Mucosa of descending colon (tissue), 3 donors: ENCODE results near the gene ADAM30. TPM values are rescaled to one million over a fixed set of nuclear protein-coding genes. Genes with fewer than 3 reads are reported as not detected.

Experiments used
- ATAC-seq: fragments of 200-7000 bp; cut with Tn5 transposase; one replicate; pipeline ENCODE4 v1.9.1; 2020; ENCODE audit warnings: mild to moderate bottlenecking, moderate library complexity
- DNase-seq, 3 donors: peaks; one replicate each; pipeline ENCODE4 v3.0.0-alpha.2; 2020
- H3K36me3 ChIP-seq: fragments of 200-600 bp; one replicate; pipeline ENCODE4 v1.8.0; 2021; ENCODE audit warnings: low read depth, mild to moderate bottlenecking
- H3K4me1 ChIP-seq: fragments of 200-600 bp; one replicate; pipeline ENCODE4 v1.8.0; 2021; ENCODE audit warnings: low read depth, mild to moderate bottlenecking
- H3K4me3 ChIP-seq: fragments of 200-600 bp; one replicate; pipeline ENCODE4 v1.8.0; 2021; ENCODE audit warnings: mild to moderate bottlenecking
- H3K9me3 ChIP-seq: fragments of 200-600 bp; one replicate; pipeline ENCODE4 v1.8.0; 2021; ENCODE audit warnings: mild to moderate bottlenecking
- intact Hi-C, 2 donors: fragments of 100-400 bp; cut with DNase I in 1 of 2; cut with micrococcal nuclease in 1 of 2; formaldehyde crosslinking; loops; one replicate each; pipeline versions ENCODE4 v1.11.0 to v1.11.1; 2022; cut with DNase I, micrococcal nuclease
- long read RNA-seq, 2 donors: library from polyadenylated mRNA; unstranded; transcript quantifications; one replicate each; pipeline ENCODE4 v2.0.0, GENCODE V29; 2019 to 2021
- total RNA-seq, 3 donors: library from RNA; stranded (reverse); fragmentation: NEBNext Ultra II Directional in 2 of 3; extraction: Animal tissue kit (Norgen Biotek cat#: 25700) in 2 of 3; gene quantifications; one replicate each; pipeline versions ENCODE4 v1.2.1 to v1.2.4, GENCODE V29; 2021 to 2023
- TF ChIP-seq, protein P1 (sequence below): fragments of 200-600 bp; IDR thresholded peaks from one replicate; pipeline ENCODE4 v1.8.0; 2022; ENCODE audit warnings: antibody characterized with exemption, mild to moderate bottlenecking
- donor health status: DM: no; HTN: no; CAD: no; lungs with moderate emphysema.
- donor health status: DM: no; HTN: no; CAD: no.
- donor health status: DM: no; HTN: yes; CAD: no.

ADAM30 gene
- not detected for total RNA-seq
- long read RNA-seq, donor 1, result 0 reads
- long read RNA-seq, donor 2, result 0 reads

DNA sequence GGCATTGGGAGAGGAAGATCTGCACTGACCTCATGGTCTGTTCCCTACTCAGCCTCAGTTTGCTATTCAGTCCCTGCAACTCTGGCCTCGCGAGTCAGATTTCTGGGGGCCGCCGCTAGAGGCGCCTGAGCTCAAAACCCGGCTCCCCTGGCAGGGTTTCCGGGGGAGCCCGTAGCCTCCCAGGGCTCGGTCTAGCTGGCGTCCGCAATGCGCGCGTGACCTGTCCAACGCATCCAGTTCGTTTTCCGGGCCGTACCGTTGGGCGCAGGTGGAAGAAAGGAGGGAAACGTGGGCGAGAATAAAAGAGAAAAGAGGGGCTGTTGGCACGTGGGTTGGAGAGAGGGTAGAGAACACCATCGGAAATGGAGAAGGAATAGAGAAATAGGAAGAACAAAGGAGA lies at the start of gene ADAM30:
Gene ADAM30, minus strand, starts transcription at position 213 of the 400 bp plus-strand sequence. Its CDS starts 179 bp downstream, at position 34.
- no peaks in the 10 kb centered on the region for H3K9me3 ChIP-seq
- H3K4me1 ChIP-seq, result no peaks in the 10 kb centered on the region
- H3K36me3 ChIP-seq, result no peaks in the 10 kb centered on the region
- intact Hi-C loops, result no loop called here
- TF ChIP-seq, protein P1, sequence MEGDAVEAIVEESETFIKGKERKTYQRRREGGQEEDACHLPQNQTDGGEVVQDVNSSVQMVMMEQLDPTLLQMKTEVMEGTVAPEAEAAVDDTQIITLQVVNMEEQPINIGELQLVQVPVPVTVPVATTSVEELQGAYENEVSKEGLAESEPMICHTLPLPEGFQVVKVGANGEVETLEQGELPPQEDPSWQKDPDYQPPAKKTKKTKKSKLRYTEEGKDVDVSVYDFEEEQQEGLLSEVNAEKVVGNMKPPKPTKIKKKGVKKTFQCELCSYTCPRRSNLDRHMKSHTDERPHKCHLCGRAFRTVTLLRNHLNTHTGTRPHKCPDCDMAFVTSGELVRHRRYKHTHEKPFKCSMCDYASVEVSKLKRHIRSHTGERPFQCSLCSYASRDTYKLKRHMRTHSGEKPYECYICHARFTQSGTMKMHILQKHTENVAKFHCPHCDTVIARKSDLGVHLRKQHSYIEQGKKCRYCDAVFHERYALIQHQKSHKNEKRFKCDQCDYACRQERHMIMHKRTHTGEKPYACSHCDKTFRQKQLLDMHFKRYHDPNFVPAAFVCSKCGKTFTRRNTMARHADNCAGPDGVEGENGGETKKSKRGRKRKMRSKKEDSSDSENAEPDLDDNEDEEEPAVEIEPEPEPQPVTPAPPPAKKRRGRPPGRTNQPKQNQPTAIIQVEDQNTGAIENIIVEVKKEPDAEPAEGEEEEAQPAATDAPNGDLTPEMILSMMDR, result no peak
- DNase-seq (no peak), ATAC-seq (no peak)
- no peak within 1 kb of the TSS for H3K4me3 ChIP-seq

DNA sequence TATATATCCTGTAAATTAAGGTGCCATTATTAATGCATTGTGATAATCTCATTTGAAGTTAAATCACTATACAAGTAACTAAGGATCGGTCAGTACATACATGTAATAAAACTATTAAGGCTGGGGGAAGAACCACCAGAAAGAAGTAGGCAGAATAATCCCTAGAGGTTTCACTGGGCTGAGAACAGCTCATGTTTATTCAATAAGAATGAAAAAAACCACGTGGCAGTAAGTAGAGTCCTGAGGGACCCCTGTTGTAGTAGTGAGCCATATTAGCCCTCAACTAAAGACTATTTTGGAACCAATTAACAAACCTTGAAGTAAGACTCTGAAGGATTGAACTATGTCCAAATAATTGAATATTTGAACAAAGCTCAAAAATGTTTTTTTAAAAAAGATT lies 46.9 kb upstream of the ADAM30 start:
- intact Hi-C loops, result no loop called here
- DNase-seq (no peak), ATAC-seq (no peak)
- TF ChIP-seq, protein P1, result no peak
- Histone ChIP-seq H3K4me1 (no peaks in the 10 kb centered on the region), H3K9me3 (no peaks in the 10 kb centered on the region), H3K36me3 (no peaks in the 10 kb centered on the region), H3K4me3 (no peak overlapping the region)

DNA sequence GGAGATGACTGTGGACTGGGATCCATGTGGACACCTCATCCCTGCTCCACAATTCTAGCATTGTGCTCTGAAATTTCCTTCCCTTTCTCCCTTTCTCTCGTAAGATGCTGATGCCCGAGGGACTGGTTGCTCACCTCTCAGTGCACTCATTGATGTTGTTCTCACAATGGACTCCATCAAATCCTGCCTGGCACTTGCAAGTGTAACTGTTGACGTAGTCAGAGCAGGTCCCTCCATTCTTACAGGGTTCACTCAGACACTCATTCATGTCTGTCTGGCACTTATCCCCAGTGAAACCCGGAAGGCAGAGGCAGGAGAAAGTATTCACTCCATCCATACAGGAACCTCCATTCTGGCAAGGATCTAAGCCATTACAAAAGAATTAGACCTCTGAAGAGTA lies 45.1 kb upstream of the ADAM30 start:
- ATAC-seq (no peak), DNase-seq (no peak)
- no peaks in the 10 kb centered on the region for H3K36me3 ChIP-seq

DNA sequence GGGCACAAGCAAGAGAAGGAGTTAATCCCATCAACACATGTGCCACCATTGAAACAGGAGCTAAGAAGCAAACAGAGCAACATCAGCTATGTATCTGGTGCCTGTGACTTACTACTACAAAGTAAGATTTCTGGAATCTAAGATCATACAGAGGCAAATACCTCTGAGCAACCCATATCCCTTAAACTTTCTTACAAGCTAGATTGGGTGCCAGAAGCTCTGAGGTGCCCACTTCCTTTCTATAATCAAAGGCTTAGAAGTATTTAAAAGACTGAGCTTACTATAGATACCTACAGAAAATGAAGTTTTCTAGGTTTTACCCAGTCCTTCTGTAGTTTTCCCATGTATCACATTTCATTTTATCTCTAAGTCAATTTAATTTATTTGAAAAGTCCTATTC lies 44.4 kb upstream of the ADAM30 start:
- Histone ChIP-seq H3K36me3 (no peaks in the 10 kb centered on the region), H3K4me3 (no peak overlapping the region), H3K9me3 (no peaks in the 10 kb centered on the region), H3K4me1 (no peaks in the 10 kb centered on the region)
- intact Hi-C loops, result no loop called here
- ATAC-seq (no peak), DNase-seq (no peak)
- TF ChIP-seq, protein P1, result no peak

More for the DNA sequence above, 45.1 kb upstream of the ADAM30 start:
- TF ChIP-seq, protein P1, result no peak
- Histone ChIP-seq H3K9me3 (no peaks in the 10 kb centered on the region), H3K4me3 (no peak overlapping the region), H3K4me1 (no peaks in the 10 kb centered on the region)
- intact Hi-C loops, result no loop called here

DNA sequence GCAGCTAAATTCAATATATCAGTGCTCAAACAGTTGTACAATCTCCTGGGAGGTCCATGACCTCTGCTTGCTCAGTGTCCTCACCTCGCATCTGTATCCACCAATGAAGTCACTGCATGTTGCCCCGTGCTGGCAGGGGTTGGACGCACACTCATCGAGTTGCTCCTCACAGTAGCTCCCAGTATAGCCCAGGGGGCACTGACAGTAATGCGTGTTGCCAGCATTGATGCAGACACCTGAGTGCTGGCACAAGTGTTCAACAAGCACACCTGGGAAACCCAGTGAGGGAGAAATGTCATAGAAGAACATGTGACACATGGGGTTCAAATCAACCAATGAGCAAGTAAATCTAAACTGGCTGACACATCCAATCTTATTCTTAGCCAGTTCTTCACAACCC lies 40.9 kb upstream of the ADAM30 start:
- TF ChIP-seq, protein P1, result no peak
- Histone ChIP-seq H3K4me1 (no peaks in the 10 kb centered on the region), H3K36me3 (no peaks in the 10 kb centered on the region), H3K9me3 (peaks cover 8% of the 10 kb centered on the region), H3K4me3 (no peak overlapping the region)
- intact Hi-C loops, result no loop called here
- no peak for ATAC-seq
- no peak for DNase-seq

DNA sequence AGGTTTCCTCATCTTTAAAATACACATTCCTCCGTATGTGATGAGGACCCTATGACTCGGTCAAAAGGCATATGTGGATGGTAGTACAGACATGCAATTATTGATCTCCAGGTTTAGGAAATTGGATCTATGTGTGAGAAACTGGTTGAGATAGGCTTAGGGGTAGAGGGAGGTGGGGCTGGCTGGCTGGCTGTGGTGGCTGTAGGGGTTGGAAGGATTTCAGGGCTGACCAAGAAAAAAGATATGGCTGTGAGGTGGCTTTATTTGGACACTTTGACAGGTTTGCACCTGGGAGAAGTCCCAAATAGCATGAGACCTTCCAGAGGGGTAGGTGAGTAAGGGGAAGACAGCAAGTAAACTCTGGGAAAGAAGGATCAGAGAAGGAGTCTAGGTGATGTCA lies 39.6 kb upstream of the ADAM30 start:
- TF ChIP-seq, protein P1, result no peak
- Histone ChIP-seq H3K4me3 (no peak overlapping the region), H3K36me3 (no peaks in the 10 kb centered on the region), H3K4me1 (no peaks in the 10 kb centered on the region), H3K9me3 (peaks cover 8% of the 10 kb centered on the region)
- ATAC-seq, result no peak
- no peak for DNase-seq
- intact Hi-C loops, result no loop called here
